ENCODE results near the gene COL16A1.

The COL16A1 gene

GRCh38 chr1:31681415-31681814 lies 22.4 kb downstream of the COL16A1 start:
- DNase-seq: no peak

- no peak for DNase-seq
These were observed 24.1 kb downstream of the COL16A1 start for GRCh38 chr1:31679676-31680230.

- no peak for DNase-seq
These were observed 24.7 kb downstream of the COL16A1 start for GRCh38 chr1:31679091-31679490.

- DNase-seq: no peak
These were observed 25.1 kb downstream of the COL16A1 start for GRCh38 chr1:31678681-31679080.

GRCh38 chr1:31677949-31678348 lies 25.9 kb downstream of the COL16A1 start:
- no peak for DNase-seq

- DNase-seq: no peak
These were observed 26.4 kb downstream of the COL16A1 start for GRCh38 chr1:31677401-31677800.

GRCh38 chr1:31675756-31676155 lies 28.1 kb downstream of the COL16A1 start:
- DNase-seq: no peak

- no peak for DNase-seq
These were observed 28.7 kb downstream of the COL16A1 start for GRCh38 chr1:31675161-31675560.

- DNase-seq: no peak
These were observed 29.2 kb downstream of the COL16A1 start for GRCh38 chr1:31674626-31675025.

- DNase-seq: no peak
These were observed 30.4 kb downstream of the COL16A1 start for GRCh38 chr1:31673433-31673832.

- no peak for DNase-seq
These were observed 30.8 kb downstream of the COL16A1 start for GRCh38 chr1:31672986-31673385.

- DNase-seq: no peak
These were observed 32.1 kb downstream of the COL16A1 start for GRCh38 chr1:31671561-31672201.

GRCh38 chr1:31671147-31671546 lies 32.7 kb downstream of the COL16A1 start:
- DNase-seq: no peak

GRCh38 chr1:31670593-31670964 lies 33.2 kb downstream of the COL16A1 start:
- DNase-seq: no peak

GRCh38 chr1:31669786-31670592 lies 33.8 kb downstream of the COL16A1 start:
- no peak for DNase-seq

GRCh38 chr1:31669433-31669785 lies 34.4 kb downstream of the COL16A1 start:
- no peak for DNase-seq

- no peak for DNase-seq
These were observed 35.4 kb downstream of the COL16A1 start for GRCh38 chr1:31668303-31668883.

- no peak for DNase-seq
These were observed 36.6 kb downstream of the COL16A1 start for GRCh38 chr1:31667065-31667785.

GRCh38 chr1:31666263-31666963 lies 37.4 kb downstream of the COL16A1 start:
- no peak for DNase-seq

GRCh38 chr1:31665234-31665878 lies 38.5 kb downstream of the COL16A1 start:
- no peak for DNase-seq

GRCh38 chr1:31664528-31664927 lies 39.3 kb downstream of the COL16A1 start:
- DNase-seq: no peak

All from NCI-H526 treated with DMSO at 0.1 percent for 48 hours (cell line).